NCI-H1930 (cell line): ENCODE measurements around the gene CST6.

Experiments used
- DNase-seq, 2 experiments: peaks; one replicate each; lab custom pipeline; 2025; lab: John Stamatoyannopoulos, UW

CST6 gene

GRCh38 chr11:66047541-66048365 is 35.9 kb downstream of the CST6 start:
- DNase-seq: no peak

GRCh38 chr11:66048547-66049323 is 36.9 kb downstream of the CST6 start, which contains the start of gene GAL3ST3:
Gene GAL3ST3, minus strand, starts transcription at chr11:66049161. Its CDS starts 3,746 bp downstream, at chr11:66045415.
- DNase-seq: peak; percentile 25 to 33

- DNase-seq: no peak
Observed at GRCh38 chr11:66050581-66051231, 38.9 kb downstream of the CST6 start.

GRCh38 chr11:66051371-66051765 is 39.6 kb downstream of the CST6 start:
- DNase-seq: no peak

GRCh38 chr11:66051766-66052663 is 40.2 kb downstream of the CST6 start, which contains the start of gene SF3B2:
Gene SF3B2, plus strand, starts transcription at chr11:66052364. Its CDS starts 21 bp downstream, at chr11:66052385.
- peak; percentile 95 to 98 for DNase-seq

- DNase-seq: no peak
Observed at GRCh38 chr11:66052664-66052982, 40.8 kb downstream of the CST6 start.

GRCh38 chr11:66055021-66055420 is 43.2 kb downstream of the CST6 start:
- DNase-seq: no peak

GRCh38 chr11:66056501-66056900 is 44.7 kb downstream of the CST6 start:
- no peak for DNase-seq

- no peak for DNase-seq
Observed at GRCh38 chr11:66059966-66060680, 48.3 kb downstream of the CST6 start.

- no peak for DNase-seq
Observed at GRCh38 chr11:66061268-66061667, 49.5 kb downstream of the CST6 start.

- DNase-seq: no peak
Observed at GRCh38 chr11:66062408-66062807, 50.6 kb downstream of the CST6 start.
